VCaP (cell line): ENCODE results near the gene KCTD2.
"Not testable (repeated sequence)": the region's sequence is repeated elsewhere in the genome, so short reads cannot be mapped to it uniquely, and the experiment has no call there.

Experiments
- H3K27ac ChIP-seq: fragments of 450-650 bp; 2 replicates; pipeline ENCODE4 v1.5.1; 2017
- TF ChIP-seq, protein P1 (sequence below): fragments of 450-650 bp; conservative IDR thresholded peaks from 2 replicates; pipeline ENCODE4 v1.5.1; 2017; ENCODE audit warnings: mild to moderate bottlenecking, moderate library complexity

The KCTD2 gene

GRCh38 chr17:75036643-75037268 is 10.3 kb upstream of the KCTD2 start:
- TF ChIP-seq, protein P1, sequence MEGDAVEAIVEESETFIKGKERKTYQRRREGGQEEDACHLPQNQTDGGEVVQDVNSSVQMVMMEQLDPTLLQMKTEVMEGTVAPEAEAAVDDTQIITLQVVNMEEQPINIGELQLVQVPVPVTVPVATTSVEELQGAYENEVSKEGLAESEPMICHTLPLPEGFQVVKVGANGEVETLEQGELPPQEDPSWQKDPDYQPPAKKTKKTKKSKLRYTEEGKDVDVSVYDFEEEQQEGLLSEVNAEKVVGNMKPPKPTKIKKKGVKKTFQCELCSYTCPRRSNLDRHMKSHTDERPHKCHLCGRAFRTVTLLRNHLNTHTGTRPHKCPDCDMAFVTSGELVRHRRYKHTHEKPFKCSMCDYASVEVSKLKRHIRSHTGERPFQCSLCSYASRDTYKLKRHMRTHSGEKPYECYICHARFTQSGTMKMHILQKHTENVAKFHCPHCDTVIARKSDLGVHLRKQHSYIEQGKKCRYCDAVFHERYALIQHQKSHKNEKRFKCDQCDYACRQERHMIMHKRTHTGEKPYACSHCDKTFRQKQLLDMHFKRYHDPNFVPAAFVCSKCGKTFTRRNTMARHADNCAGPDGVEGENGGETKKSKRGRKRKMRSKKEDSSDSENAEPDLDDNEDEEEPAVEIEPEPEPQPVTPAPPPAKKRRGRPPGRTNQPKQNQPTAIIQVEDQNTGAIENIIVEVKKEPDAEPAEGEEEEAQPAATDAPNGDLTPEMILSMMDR = no peak
- peak overlapping the region; percentile 62 for H3K27ac ChIP-seq

- H3K27ac ChIP-seq = no peak overlapping the region
- TF ChIP-seq, protein P1 = no peak
Observed at GRCh38 chr17:75039238-75039637, 7.8 kb upstream of the KCTD2 start.

DNA sequence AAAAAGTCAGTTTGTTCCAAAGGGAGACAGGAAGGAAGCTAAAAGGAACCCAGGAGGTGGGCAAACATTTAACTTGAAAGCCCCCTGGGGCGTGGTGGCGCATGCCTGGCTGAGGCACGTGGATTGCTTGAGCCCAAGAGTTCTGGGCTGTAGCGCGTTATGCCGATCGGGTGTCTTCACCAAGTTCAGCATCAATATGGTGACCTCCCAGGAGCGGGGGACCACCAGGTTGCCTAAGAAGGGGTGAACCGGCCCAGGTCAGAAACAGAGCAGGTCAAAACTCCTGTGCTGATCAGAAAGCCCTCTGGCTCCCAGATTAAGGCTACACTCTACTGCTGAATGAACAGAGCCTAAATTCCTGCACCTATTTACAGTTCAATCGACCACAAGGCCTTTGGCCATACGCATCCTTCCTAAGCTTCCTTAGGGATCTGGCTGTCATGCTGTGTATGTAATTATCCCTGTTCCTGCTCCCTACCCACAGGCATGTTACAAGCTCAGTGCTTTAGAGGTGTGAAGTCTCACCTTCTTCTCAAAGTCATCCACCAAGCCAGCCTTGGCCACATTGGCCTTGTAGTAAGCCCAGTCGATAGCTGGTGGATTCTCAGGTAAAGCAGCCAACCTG is 5.3 kb upstream of the KCTD2 start:
- TF ChIP-seq, protein P1 = no peak
- no peak overlapping the region for H3K27ac ChIP-seq

DNA sequence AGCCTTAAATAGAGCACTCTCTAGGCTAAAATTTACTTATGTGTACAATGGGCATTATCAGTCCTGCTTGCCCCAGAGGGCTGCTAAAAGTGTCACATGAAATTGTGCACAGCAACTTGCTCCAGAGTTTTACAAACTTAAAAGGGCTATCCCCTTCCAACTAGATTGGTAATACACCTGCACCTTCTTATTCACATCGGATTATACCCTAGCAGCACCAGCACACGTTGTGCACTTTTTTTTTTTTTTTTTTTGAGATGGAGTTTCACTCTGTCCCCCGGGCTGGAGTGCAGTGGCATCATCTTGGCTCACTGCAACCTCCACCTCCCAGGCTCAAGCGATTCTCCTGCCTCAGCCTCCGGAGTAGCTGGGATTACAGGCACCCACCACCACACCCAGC is 3.2 kb upstream of the KCTD2 start:
- not testable (repeated sequence) for H3K27ac ChIP-seq

DNA sequence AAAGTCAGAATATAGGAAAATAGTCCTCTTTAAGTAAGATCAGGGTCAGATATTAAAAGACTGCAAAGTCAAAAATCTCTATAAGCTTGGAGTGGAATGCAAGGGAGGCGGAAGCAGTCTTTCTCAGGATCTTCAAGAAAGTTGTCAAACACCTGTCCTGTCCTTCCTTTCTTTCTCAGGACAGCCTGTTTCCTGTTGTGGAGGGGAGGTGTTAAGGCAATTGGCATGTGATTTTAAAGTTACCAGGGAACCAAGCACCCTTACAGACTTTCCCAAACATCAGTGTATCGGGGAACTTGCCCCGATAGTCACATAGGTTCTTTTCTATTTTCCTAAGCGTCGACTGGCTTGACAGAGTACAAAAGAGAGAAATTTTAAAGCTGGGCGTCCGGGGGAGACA is 2.3 kb upstream of the KCTD2 start:
- TF ChIP-seq, protein P1 = no peak
- no peak overlapping the region for H3K27ac ChIP-seq

GRCh38 chr17:75045946-75046406 is 1.0 kb upstream of the KCTD2 start:
- H3K27ac ChIP-seq = peak overlapping the region; percentile 88

- H3K27ac ChIP-seq = peak overlapping the region; percentile 88
- TF ChIP-seq, protein P1 = no peak
Observed at GRCh38 chr17:75047398-75048098, 523 bp downstream of the KCTD2 start.

- TF ChIP-seq, protein P1 = no peak
- H3K27ac ChIP-seq = peak overlapping the region; percentile 88
Observed at GRCh38 chr17:75048249-75048878, 1.3 kb downstream of the KCTD2 start.
